HG03045 (cell line): ENCODE measurements around the gene RECQL5.
"Not testable (repeated sequence)": the region's sequence is repeated elsewhere in the genome, so short reads cannot be mapped to it uniquely, and the experiment has no call there.

Experiments used
- ATAC-seq: cut with Tn5 transposase; IDR thresholded peaks from one replicate; pipeline ENCODE4 v1.9.1; 2021; ENCODE audit warnings: mild to moderate bottlenecking, moderate library complexity; ENCODE audit not compliant: unreplicated experiment

The RECQL5 gene

GRCh38 chr17:75595284-75595919 lies 71.6 kb downstream of the RECQL5 start:
- no peak for ATAC-seq

- ATAC-seq: no peak
These were observed 72.3 kb downstream of the RECQL5 start for GRCh38 chr17:75594499-75595283.

GRCh38 chr17:75593430-75593829 lies 73.5 kb downstream of the RECQL5 start:
- ATAC-seq: not testable (repeated sequence)

- ATAC-seq: no peak
These were observed 74.5 kb downstream of the RECQL5 start for GRCh38 chr17:75592348-75593020.

GRCh38 chr17:75591722-75592302 lies 75.1 kb downstream of the RECQL5 start:
- ATAC-seq: no peak

- ATAC-seq: no peak
These were observed 75.9 kb downstream of the RECQL5 start for GRCh38 chr17:75590849-75591721.

GRCh38 chr17:75590314-75590761 lies 76.6 kb downstream of the RECQL5 start:
- no peak for ATAC-seq

- no peak for ATAC-seq
These were observed 77.0 kb downstream of the RECQL5 start for GRCh38 chr17:75589919-75590303.

- ATAC-seq: peak; percentile 69
These were observed 77.7 kb downstream of the RECQL5 start for GRCh38 chr17:75589012-75589918.

GRCh38 chr17:75588596-75589011 lies 78.3 kb downstream of the RECQL5 start:
- peak; percentile 23 for ATAC-seq

GRCh38 chr17:75587675-75588595 lies 79.0 kb downstream of the RECQL5 start, which contains the start of gene MYO15B:
Gene MYO15B, plus strand, starts transcription at chr17:75587800. Its CDS starts 258 bp downstream, at chr17:75588058.
- no peak for ATAC-seq

- no peak for ATAC-seq
These were observed 82.1 kb downstream of the RECQL5 start for GRCh38 chr17:75584849-75585175.

- not testable (repeated sequence) for ATAC-seq
These were observed 83.8 kb downstream of the RECQL5 start for GRCh38 chr17:75583197-75583596.

- ATAC-seq: not testable (repeated sequence)
These were observed 85.7 kb downstream of the RECQL5 start for GRCh38 chr17:75581121-75581725.
